Panc1 (cell line): ENCODE results near the gene CLASRP. TPM values are rescaled to one million over a fixed set of nuclear protein-coding genes. Genes with fewer than 3 reads are reported as not detected.

Experiments
- ATAC-seq: fragments of 200-7000 bp; cut with Tn5 transposase; 2 replicates; pipeline ENCODE4 v1.9.1; 2020; ENCODE audit warnings: mild to moderate bottlenecking, moderate library complexity
- BruUV-seq: library from RNA; stranded (reverse); fragments of 400-500 nt; replicated peaks from 2 replicates; lab custom pipeline; 2021; lab: Mats Ljungman, UMichigan
- CTCF ChIA-PET: fragments of 300-600 bp; sonication (Branson Sonifier 250); formaldehyde crosslinking; loops from one replicate; lab custom pipeline; 2022; ENCODE audit warnings: antibody characterized with exemption; lab: Charles Lee
- POLR2A ChIA-PET: fragments of 300-600 bp; sonication (Branson Sonifier 250); formaldehyde crosslinking; loops from one replicate; lab custom pipeline; 2022; ENCODE audit warnings: antibody characterized with exemption; lab: Charles Lee
- DNase-seq: peaks from one replicate; pipeline ENCODE4 v3.0.0-alpha.2; 2010; ENCODE audit warnings: low read depth, low spot score
- H3K27ac ChIP-seq: 2 replicates; pipeline ENCODE4 v1.5.1; 2011; ENCODE audit warnings: mild to moderate bottlenecking, low read length, inconsistent platforms
- H3K27me3 ChIP-seq: fragments of 200-500 bp; sonication (Bioruptor generic); 2 replicates; pipeline ENCODE4 v1.6.0; 2014; ENCODE audit warnings: low read length, inconsistent platforms; ENCODE audit not compliant: control insufficient read depth, insufficient read depth
- H3K36me3 ChIP-seq: fragments of 200-500 bp; sonication (Bioruptor generic); 2 replicates; pipeline ENCODE4 v1.5.1; 2014; ENCODE audit warnings: inconsistent platforms, mild to moderate bottlenecking, low read length, moderate library complexity; ENCODE audit not compliant: control insufficient read depth, insufficient read depth
- H3K4me1 ChIP-seq: 2 replicates; pipeline ENCODE4 v1.5.1; 2011; ENCODE audit warnings: inconsistent platforms, mild to moderate bottlenecking, low read length, moderate library complexity; ENCODE audit not compliant: control insufficient read depth, insufficient read depth
- H3K4me3 ChIP-seq, 2 experiments: 2 replicates each; pipeline ENCODE4 v1.5.1; 2011 to 2012; ENCODE audit warnings: low read depth in 2 of 2, low read length in 2 of 2, mild to moderate bottlenecking in 2 of 2, inconsistent platforms in 1 of 2, moderate library complexity in 1 of 2
- H3K9me3 ChIP-seq: fragments of 200-500 bp; sonication (Bioruptor generic); 2 replicates; pipeline ENCODE4 v1.5.1; 2014; ENCODE audit warnings: low read depth, mild to moderate bottlenecking, inconsistent platforms, low read length, moderate library complexity; ENCODE audit not compliant: control insufficient read depth, insufficient read depth
- POLR2AphosphoS5 ChIP-seq: IDR thresholded peaks from 2 replicates; pipeline ENCODE4 v1.6.1; 2012; ENCODE audit warnings: mild to moderate bottlenecking, low read depth, low read length, moderate library complexity
- SIN3A ChIP-seq: IDR thresholded peaks from 2 replicates; pipeline ENCODE4 v1.6.1; 2012; ENCODE audit warnings: low read depth, mild to moderate bottlenecking, low read length, moderate library complexity, borderline replicate concordance; ENCODE audit not compliant: insufficient read depth
- TCF7L2 ChIP-seq: IDR thresholded peaks from 2 replicates; pipeline ENCODE4 v1.6.1; 2011; ENCODE audit warnings: mild to moderate bottlenecking, low read depth, low read length, inconsistent platforms
- in situ Hi-C: cut with HindIII; loops from 2 replicates; pipeline ENCODE4 v1.10.0; 2016; ENCODE audit warnings: low sequenced_read_pairs, low pct_unique_long_range_greater_than_20kb
- intact Hi-C: fragments of 100-400 bp; cut with micrococcal nuclease; formaldehyde crosslinking; loops from one replicate; pipeline ENCODE4 v1.10.0; 2022; ENCODE audit not compliant: unreplicated experiment
- total RNA-seq: library from RNA; stranded (reverse); gene quantifications from one replicate; pipeline ENCODE4 v1.2.1, GENCODE V29; 2021; ENCODE audit not compliant: unreplicated experiment
- TF ChIP-seq, protein P1 (sequence below), 2 experiments: IDR thresholded peaks; 2 replicates each; pipeline ENCODE4 v1.6.1; 2011 to 2012; ENCODE audit warnings: low read depth in 2 of 2, control low read depth in 1 of 2, low read length in 1 of 2, mild to moderate bottlenecking in 1 of 2, moderate library complexity in 1 of 2; ENCODE audit not compliant: insufficient read depth in 1 of 2
- TF ChIP-seq, protein P2 (sequence below): fragments of 450-650 bp; IDR thresholded peaks from 2 replicates; pipeline ENCODE4 v1.5.1; 2017; ENCODE audit warnings: mild to moderate bottlenecking

Gene CLASRP
- total RNA-seq, 1 experiment from 2014 or later, result 72.4 TPM

DNA sequence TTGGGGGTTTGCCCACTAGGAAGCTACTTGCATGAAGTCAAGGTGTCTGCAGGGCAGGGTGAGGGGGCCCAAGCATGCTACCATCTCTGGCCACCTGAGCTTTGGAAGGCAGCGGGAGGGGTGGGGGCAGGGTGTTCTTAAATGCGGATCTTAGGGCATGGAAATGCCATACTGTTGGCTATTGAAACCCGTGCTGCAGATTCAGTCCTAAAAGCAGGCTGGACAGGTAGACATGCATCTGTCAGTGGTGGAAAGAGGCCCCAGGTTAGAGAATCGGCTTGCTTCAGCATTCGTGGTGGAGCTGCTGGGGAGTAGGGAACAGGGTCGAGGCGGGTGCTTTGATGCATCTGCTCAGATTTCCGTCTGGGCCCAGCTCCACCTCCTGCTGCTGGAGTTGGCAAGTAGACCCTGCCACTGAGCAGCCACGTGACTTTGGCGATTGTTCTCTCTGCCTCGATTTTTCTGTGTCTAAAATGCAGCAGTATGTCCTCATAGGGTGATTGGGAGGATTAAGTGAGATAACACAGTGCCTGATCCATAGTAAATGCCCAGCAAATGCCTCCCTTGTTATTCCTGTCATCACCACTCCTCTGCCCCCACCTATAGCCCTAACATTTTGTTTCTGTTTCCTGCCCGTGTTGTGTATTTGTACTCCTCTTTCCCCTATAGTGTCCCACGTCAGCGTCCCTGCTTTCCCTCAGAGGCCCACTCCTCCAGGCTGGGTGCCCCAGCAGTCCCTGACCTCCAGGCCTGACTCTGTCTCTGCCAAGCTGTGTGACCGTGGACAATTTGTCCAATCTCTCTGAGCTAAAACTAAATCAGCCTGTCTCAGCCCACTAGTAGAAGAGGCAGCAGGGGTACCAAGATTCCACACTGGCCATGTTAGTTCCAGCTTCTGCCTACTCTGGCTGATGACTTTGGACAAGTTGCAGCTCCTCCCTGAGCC, 59.9 kb downstream of the CLASRP start:
- no peaks in the 10 kb centered on the region for H3K36me3 ChIP-seq
- H3K9me3 ChIP-seq, result no peaks in the 10 kb centered on the region
- TF ChIP-seq TCF7L2 (no peak), POLR2AphosphoS5 (no peak), SIN3A (no peak)
- TF ChIP-seq, protein P1, sequence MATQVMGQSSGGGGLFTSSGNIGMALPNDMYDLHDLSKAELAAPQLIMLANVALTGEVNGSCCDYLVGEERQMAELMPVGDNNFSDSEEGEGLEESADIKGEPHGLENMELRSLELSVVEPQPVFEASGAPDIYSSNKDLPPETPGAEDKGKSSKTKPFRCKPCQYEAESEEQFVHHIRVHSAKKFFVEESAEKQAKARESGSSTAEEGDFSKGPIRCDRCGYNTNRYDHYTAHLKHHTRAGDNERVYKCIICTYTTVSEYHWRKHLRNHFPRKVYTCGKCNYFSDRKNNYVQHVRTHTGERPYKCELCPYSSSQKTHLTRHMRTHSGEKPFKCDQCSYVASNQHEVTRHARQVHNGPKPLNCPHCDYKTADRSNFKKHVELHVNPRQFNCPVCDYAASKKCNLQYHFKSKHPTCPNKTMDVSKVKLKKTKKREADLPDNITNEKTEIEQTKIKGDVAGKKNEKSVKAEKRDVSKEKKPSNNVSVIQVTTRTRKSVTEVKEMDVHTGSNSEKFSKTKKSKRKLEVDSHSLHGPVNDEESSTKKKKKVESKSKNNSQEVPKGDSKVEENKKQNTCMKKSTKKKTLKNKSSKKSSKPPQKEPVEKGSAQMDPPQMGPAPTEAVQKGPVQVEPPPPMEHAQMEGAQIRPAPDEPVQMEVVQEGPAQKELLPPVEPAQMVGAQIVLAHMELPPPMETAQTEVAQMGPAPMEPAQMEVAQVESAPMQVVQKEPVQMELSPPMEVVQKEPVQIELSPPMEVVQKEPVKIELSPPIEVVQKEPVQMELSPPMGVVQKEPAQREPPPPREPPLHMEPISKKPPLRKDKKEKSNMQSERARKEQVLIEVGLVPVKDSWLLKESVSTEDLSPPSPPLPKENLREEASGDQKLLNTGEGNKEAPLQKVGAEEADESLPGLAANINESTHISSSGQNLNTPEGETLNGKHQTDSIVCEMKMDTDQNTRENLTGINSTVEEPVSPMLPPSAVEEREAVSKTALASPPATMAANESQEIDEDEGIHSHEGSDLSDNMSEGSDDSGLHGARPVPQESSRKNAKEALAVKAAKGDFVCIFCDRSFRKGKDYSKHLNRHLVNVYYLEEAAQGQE (IDR thresholded peaks at IDR 0.05; ENCODE audit: insufficient read depth in 1 of 2, low read depth in 2 of 2, low read length in 1 of 2), result no peak
- TF ChIP-seq, protein P2, sequence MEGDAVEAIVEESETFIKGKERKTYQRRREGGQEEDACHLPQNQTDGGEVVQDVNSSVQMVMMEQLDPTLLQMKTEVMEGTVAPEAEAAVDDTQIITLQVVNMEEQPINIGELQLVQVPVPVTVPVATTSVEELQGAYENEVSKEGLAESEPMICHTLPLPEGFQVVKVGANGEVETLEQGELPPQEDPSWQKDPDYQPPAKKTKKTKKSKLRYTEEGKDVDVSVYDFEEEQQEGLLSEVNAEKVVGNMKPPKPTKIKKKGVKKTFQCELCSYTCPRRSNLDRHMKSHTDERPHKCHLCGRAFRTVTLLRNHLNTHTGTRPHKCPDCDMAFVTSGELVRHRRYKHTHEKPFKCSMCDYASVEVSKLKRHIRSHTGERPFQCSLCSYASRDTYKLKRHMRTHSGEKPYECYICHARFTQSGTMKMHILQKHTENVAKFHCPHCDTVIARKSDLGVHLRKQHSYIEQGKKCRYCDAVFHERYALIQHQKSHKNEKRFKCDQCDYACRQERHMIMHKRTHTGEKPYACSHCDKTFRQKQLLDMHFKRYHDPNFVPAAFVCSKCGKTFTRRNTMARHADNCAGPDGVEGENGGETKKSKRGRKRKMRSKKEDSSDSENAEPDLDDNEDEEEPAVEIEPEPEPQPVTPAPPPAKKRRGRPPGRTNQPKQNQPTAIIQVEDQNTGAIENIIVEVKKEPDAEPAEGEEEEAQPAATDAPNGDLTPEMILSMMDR, result no peak
- H3K4me3 ChIP-seq, result peak overlapping the region in 1 of 2 experiments; percentile 6; a peak in 1 of 4 replicates
- H3K27ac ChIP-seq, result peak overlapping the region; percentile 48; the same call in 1 of the 2 replicates
- CTCF ChIA-PET, result no interaction called here
- intact Hi-C loops (no loop called here), in situ Hi-C loops (no loop called here)
- POLR2A ChIA-PET, result interaction anchor here (0.7 kb wide), 1 partner anchor 140 kb away, joined by 3 read pairs; no protein-coding TSS in a partner anchor
- ATAC-seq (no peak), DNase-seq (no peak)
- no peaks in the 10 kb centered on the region for H3K27me3 ChIP-seq
- BruUV-seq, result no TSS peak
- peaks cover 45% of the 10 kb centered on the region for H3K4me1 ChIP-seq

DNA sequence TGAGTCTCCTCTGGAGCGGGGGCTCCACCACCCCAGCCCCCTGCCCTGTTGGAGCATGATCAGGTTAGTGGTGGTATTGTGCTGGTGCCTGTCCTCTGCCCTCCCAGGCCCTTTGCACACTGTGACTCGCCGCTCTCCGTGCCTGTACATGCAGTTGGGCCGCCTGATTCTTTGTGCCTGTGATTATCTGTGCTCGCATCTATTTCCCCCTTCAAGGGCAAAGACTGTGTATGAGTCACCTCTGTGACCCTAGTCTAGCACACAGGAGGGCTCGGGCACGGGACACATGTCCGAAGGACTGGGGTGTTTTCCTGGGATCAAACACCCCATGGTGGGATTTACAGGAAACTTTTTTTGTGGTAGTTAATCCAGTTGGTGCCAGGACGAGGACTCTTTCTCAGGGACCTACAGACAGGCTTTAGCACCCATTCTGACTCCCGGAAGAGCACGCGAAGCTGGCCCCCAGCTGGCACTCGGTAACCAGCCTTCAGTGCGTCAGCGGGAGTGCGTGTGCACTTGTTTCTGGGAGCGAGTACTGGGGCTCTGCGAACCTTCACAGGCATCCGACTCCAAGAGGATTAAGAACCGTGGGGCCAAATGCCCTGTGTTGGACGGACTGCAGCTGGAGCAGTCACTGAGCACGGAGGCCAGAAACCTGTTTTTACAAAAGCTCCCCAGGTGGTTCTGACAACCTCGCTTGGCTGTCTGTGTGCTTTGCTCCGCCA, 60.8 kb downstream of the CLASRP start:
- H3K4me1 ChIP-seq, result peaks cover 45% of the 10 kb centered on the region
- no peaks in the 10 kb centered on the region for H3K27me3 ChIP-seq
- peak; percentile 5; the same call in 1 of the 2 replicates for ATAC-seq
- ChIA-PET CTCF (no interaction called here), POLR2A (no interaction called here)
- H3K27ac ChIP-seq, result 0 out of 2 replicates have a peak overlapping the region, but pooled peaks have one; percentile 29
- in situ Hi-C loops, result no loop called here
- TF ChIP-seq, protein P2, result no peak
- no peak for TF ChIP-seq SIN3A
- TF ChIP-seq, protein P1 (IDR thresholded peaks at IDR 0.05; ENCODE audit: insufficient read depth in 1 of 2, low read depth in 2 of 2, low read length in 1 of 2), result no peak
- no peak for TF ChIP-seq POLR2AphosphoS5
- no peak for TF ChIP-seq TCF7L2
- DNase-seq, result no peak
- intact Hi-C loops, result no loop called here
- H3K4me3 ChIP-seq, result no peak overlapping the region
- no peaks in the 10 kb centered on the region for H3K9me3 ChIP-seq
- BruUV-seq, result no TSS peak
- H3K36me3 ChIP-seq, result no peaks in the 10 kb centered on the region
